ENCODE data around the gene ACOT11.

Gene ACOT11

GRCh38 chr1:54569339-54569738 lies 21.3 kb downstream of the ACOT11 start:
- H3K27me3 ChIP-seq (ENCODE audit: control insufficient read depth, insufficient read depth, low read length), result peaks cover 3% of the 10 kb centered on the region
- no peak overlapping the region for H3K4me2 ChIP-seq (ENCODE audit: low read length)
- H3K36me3 ChIP-seq (ENCODE audit: insufficient read depth, low read length), result no peaks in the 10 kb centered on the region
- no peaks in the 10 kb centered on the region for H3K9me3 ChIP-seq (replicated peaks; ENCODE audit: low read length)
- H3K4me1 ChIP-seq (ENCODE audit: control insufficient read depth, insufficient read depth, low read length), result peaks cover 9% of the 10 kb centered on the region
- peak overlapping the region; percentile 55 for H3K9ac ChIP-seq (ENCODE audit: low read depth, low read length)
- H3K4me3 ChIP-seq (ENCODE audit: low read length), result no peak overlapping the region

DNA sequence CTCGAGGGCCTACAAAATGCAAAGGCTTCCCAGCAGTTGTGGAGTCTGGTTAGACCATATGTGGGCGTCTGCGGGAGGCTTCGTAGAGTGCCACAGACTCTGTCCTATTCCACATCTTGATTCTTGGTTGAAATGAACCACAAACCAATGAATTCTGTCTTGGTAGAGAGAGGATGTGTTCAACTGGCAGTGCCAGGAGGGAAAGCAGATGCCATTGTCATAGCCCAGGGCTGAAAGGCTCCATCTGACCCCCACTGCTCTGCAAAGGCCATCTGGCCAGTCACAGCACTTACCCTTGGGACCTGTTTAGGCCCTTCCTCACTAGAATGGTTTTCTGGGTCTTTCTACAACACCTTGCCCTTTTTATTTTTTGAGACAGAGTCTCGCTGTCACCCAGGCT lies 22.1 kb downstream of the ACOT11 start:
- Histone ChIP-seq H3K4me3 (ENCODE audit: low read length) (no peak overlapping the region), H3K27me3 (ENCODE audit: control insufficient read depth, insufficient read depth, low read length) (peaks cover 3% of the 10 kb centered on the region), H3K4me1 (ENCODE audit: control insufficient read depth, insufficient read depth, low read length) (peaks cover 9% of the 10 kb centered on the region), H3K36me3 (ENCODE audit: insufficient read depth, low read length) (no peaks in the 10 kb centered on the region), H3K9ac (ENCODE audit: low read depth, low read length) (no peak overlapping the region), H3K9me3 (replicated peaks; ENCODE audit: low read length) (no peaks in the 10 kb centered on the region), H3K4me2 (ENCODE audit: low read length) (no peak overlapping the region)

DNA sequence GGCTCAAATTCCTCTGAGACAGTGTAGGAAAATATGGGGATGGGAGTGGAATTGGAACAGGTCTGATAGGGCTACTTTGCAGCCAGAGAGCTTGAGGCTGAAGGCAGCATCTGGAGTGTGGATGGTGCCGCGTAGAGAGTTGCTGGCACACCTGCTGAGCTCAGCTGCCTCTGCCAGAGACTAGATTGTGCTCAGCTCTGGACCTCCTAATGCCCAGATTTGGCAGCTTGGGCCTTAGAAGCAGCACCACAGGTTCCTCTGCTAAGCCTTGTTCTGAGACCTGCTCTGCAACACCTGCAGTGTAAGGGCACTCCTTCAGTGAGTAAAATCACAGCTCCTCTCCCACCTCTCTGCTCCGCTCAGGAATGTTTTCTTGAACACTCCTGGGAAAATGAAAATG lies 23.3 kb downstream of the ACOT11 start:
- peaks cover 9% of the 10 kb centered on the region for H3K4me1 ChIP-seq (ENCODE audit: control insufficient read depth, insufficient read depth, low read length)
- H3K9ac ChIP-seq (ENCODE audit: low read depth, low read length), result no peak overlapping the region
- no peaks in the 10 kb centered on the region for H3K36me3 ChIP-seq (ENCODE audit: insufficient read depth, low read length)
- H3K4me2 ChIP-seq (ENCODE audit: low read length), result no peak overlapping the region
- peaks cover 3% of the 10 kb centered on the region for H3K27me3 ChIP-seq (ENCODE audit: control insufficient read depth, insufficient read depth, low read length)
- no peak overlapping the region for H3K4me3 ChIP-seq (ENCODE audit: low read length)
- H3K9me3 ChIP-seq (replicated peaks; ENCODE audit: low read length), result no peaks in the 10 kb centered on the region

GRCh38 chr1:54571803-54572541 lies 23.9 kb downstream of the ACOT11 start:
- Histone ChIP-seq H3K4me2 (ENCODE audit: low read length) (no peak overlapping the region), H3K4me1 (ENCODE audit: control insufficient read depth, insufficient read depth, low read length) (peaks cover 9% of the 10 kb centered on the region), H3K27me3 (ENCODE audit: control insufficient read depth, insufficient read depth, low read length) (no peaks in the 10 kb centered on the region), H3K4me3 (ENCODE audit: low read length) (no peak overlapping the region), H3K9me3 (replicated peaks; ENCODE audit: low read length) (no peaks in the 10 kb centered on the region), H3K9ac (ENCODE audit: low read depth, low read length) (no peak overlapping the region), H3K36me3 (ENCODE audit: insufficient read depth, low read length) (no peaks in the 10 kb centered on the region)

- Histone ChIP-seq H3K4me1 (ENCODE audit: control insufficient read depth, insufficient read depth, low read length) (peaks cover 9% of the 10 kb centered on the region), H3K9me3 (replicated peaks; ENCODE audit: low read length) (no peaks in the 10 kb centered on the region), H3K36me3 (ENCODE audit: insufficient read depth, low read length) (no peaks in the 10 kb centered on the region), H3K9ac (ENCODE audit: low read depth, low read length) (no peak overlapping the region), H3K4me2 (ENCODE audit: low read length) (no peak overlapping the region), H3K27me3 (ENCODE audit: control insufficient read depth, insufficient read depth, low read length) (no peaks in the 10 kb centered on the region), H3K4me3 (ENCODE audit: low read length) (no peak overlapping the region)
These were observed 24.5 kb downstream of the ACOT11 start for GRCh38 chr1:54572542-54572850.

DNA sequence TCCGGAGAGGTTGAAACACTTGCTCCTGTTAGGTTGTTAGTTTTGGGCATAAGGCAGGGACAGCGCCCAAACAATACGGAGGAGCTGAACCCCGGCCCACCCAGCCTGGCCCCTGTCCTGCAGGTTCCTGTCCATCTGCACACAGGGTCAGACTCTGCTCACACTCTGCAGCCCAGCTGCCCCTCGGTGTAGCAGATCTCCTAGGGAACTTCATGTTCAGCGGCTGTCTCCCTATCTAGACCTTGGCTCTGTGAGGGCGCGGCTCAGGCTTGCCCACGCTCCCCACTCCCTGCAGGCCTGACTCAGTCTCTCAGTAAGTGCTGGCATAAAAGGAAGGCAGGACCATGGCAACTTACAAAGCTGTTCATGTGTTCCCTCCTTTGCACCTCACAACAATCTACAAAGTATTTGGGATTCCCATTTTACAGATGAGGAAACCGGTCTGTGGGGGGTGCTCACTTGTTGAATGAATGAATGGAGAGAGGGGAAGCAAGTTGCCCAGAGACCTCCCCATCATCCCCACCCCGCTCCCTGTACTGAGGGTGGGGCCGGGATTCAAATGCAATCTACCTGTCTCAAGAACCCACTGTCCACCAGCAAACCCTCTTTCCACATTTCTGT lies 26.2 kb downstream of the ACOT11 start:
- Histone ChIP-seq H3K4me1 (ENCODE audit: control insufficient read depth, insufficient read depth, low read length) (peaks cover 6% of the 10 kb centered on the region), H3K9ac (ENCODE audit: low read depth, low read length) (no peak overlapping the region), H3K4me2 (ENCODE audit: low read length) (no peak overlapping the region), H3K4me3 (ENCODE audit: low read length) (no peak overlapping the region), H3K36me3 (ENCODE audit: insufficient read depth, low read length) (no peaks in the 10 kb centered on the region), H3K9me3 (replicated peaks; ENCODE audit: low read length) (no peaks in the 10 kb centered on the region), H3K27me3 (ENCODE audit: control insufficient read depth, insufficient read depth, low read length) (no peaks in the 10 kb centered on the region)

GRCh38 chr1:54575161-54575560 lies 27.1 kb downstream of the ACOT11 start:
- no peaks in the 10 kb centered on the region for H3K9me3 ChIP-seq (replicated peaks; ENCODE audit: low read length)
- no peak overlapping the region for H3K9ac ChIP-seq (ENCODE audit: low read depth, low read length)
- H3K4me2 ChIP-seq (ENCODE audit: low read length), result no peak overlapping the region
- H3K4me1 ChIP-seq (ENCODE audit: control insufficient read depth, insufficient read depth, low read length), result no peaks in the 10 kb centered on the region
- H3K27me3 ChIP-seq (ENCODE audit: control insufficient read depth, insufficient read depth, low read length), result no peaks in the 10 kb centered on the region
- H3K36me3 ChIP-seq (ENCODE audit: insufficient read depth, low read length), result no peaks in the 10 kb centered on the region
- no peak overlapping the region for H3K4me3 ChIP-seq (ENCODE audit: low read length)

GRCh38 chr1:54575605-54576290 lies 27.7 kb downstream of the ACOT11 start:
- H3K4me3 ChIP-seq (ENCODE audit: low read length), result no peak overlapping the region
- H3K27me3 ChIP-seq (ENCODE audit: control insufficient read depth, insufficient read depth, low read length), result no peaks in the 10 kb centered on the region

GRCh38 chr1:54577612-54578011 lies 29.6 kb downstream of the ACOT11 start:
- Histone ChIP-seq H3K9ac (ENCODE audit: low read depth, low read length) (no peak overlapping the region), H3K4me1 (ENCODE audit: control insufficient read depth, insufficient read depth, low read length) (peaks cover 11% of the 10 kb centered on the region), H3K9me3 (replicated peaks; ENCODE audit: low read length) (no peaks in the 10 kb centered on the region), H3K27me3 (ENCODE audit: control insufficient read depth, insufficient read depth, low read length) (no peaks in the 10 kb centered on the region), H3K4me2 (ENCODE audit: low read length) (no peak overlapping the region), H3K36me3 (ENCODE audit: insufficient read depth, low read length) (no peaks in the 10 kb centered on the region), H3K4me3 (ENCODE audit: low read length) (no peak overlapping the region)

More at GRCh38 chr1:54575605-54576290, 27.7 kb downstream of the ACOT11 start:
- H3K9ac ChIP-seq (ENCODE audit: low read depth, low read length), result no peak overlapping the region
- H3K9me3 ChIP-seq (replicated peaks; ENCODE audit: low read length), result no peaks in the 10 kb centered on the region
- no peaks in the 10 kb centered on the region for H3K36me3 ChIP-seq (ENCODE audit: insufficient read depth, low read length)
- H3K4me2 ChIP-seq (ENCODE audit: low read length), result no peak overlapping the region
- H3K4me1 ChIP-seq (ENCODE audit: control insufficient read depth, insufficient read depth, low read length), result no peaks in the 10 kb centered on the region

DNA sequence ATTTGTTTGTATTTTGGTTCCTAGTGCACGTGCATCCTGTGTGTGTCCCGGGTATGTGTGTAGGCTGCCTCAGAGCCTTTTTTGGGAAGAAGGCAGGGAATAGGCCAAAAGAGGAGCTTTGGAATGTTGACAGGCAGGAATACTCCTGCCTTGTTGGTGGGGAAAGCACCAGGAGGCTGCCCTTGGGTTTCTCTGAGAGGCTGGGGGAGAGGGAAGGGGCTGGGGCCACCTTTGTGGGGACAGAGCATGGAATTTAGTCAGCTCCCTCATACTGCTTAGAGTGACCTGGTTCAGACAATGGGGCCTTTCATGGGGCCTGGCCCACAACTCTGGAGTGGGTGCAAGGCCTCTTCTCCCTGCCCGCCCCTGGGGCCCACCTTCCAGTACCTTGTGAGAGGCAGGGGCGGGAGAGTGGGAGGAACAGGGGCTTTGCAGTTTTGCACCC lies 31.3 kb downstream of the ACOT11 start:
- Histone ChIP-seq H3K4me3 (ENCODE audit: low read length) (no peak overlapping the region), H3K36me3 (ENCODE audit: insufficient read depth, low read length) (no peaks in the 10 kb centered on the region), H3K9me3 (replicated peaks; ENCODE audit: low read length) (no peaks in the 10 kb centered on the region), H3K4me2 (ENCODE audit: low read length) (no peak overlapping the region), H3K4me1 (ENCODE audit: control insufficient read depth, insufficient read depth, low read length) (peaks cover 11% of the 10 kb centered on the region), H3K9ac (ENCODE audit: low read depth, low read length) (no peak overlapping the region), H3K27me3 (ENCODE audit: control insufficient read depth, insufficient read depth, low read length) (peaks cover 8% of the 10 kb centered on the region)

- Histone ChIP-seq H3K27me3 (ENCODE audit: control insufficient read depth, insufficient read depth, low read length) (peaks cover 8% of the 10 kb centered on the region), H3K9me3 (replicated peaks; ENCODE audit: low read length) (no peaks in the 10 kb centered on the region), H3K4me3 (ENCODE audit: low read length) (no peak overlapping the region), H3K9ac (ENCODE audit: low read depth, low read length) (peak overlapping the region; percentile 42), H3K4me1 (ENCODE audit: control insufficient read depth, insufficient read depth, low read length) (peaks cover 11% of the 10 kb centered on the region), H3K36me3 (ENCODE audit: insufficient read depth, low read length) (no peaks in the 10 kb centered on the region), H3K4me2 (ENCODE audit: low read length) (no peak overlapping the region)
These were observed 33.0 kb downstream of the ACOT11 start for GRCh38 chr1:54580856-54581550.
